Measurements from ENCODE around the gene CCNL1. TPM values are rescaled to one million over a fixed set of nuclear protein-coding genes. Genes with fewer than 3 reads are reported as not detected.

Gene CCNL1
- polyA plus RNA-seq, 1 donor from 2014 or later = 186 TPM

GRCh38 chr3:157188391-157188790 is 28.4 kb upstream of the CCNL1 start:
- Histone ChIP-seq H3K79me2 (replicated peaks; ENCODE audit: insufficient read depth, low read length) (no peaks in the 10 kb centered on the region), H3K27ac (ENCODE audit: low read length) (no peak overlapping the region), H3F3A (ENCODE audit: insufficient read depth, low read length, poor library complexity, severe bottlenecking) (no peaks in the 10 kb centered on the region), H3K4me3 (ENCODE audit: low read length) (no peak overlapping the region), H4K20me1 (ENCODE audit: insufficient read depth) (no peaks in the 10 kb centered on the region), H2AFZ (ENCODE audit: low read depth, low read length) (no peak overlapping the region), H3K9me3 (ENCODE audit: low read length) (peaks cover 7% of the 10 kb centered on the region), H3K9me2 (ENCODE audit: insufficient read depth, low read length) (no peaks in the 10 kb centered on the region), H3K9ac (ENCODE audit: low read length) (no peak overlapping the region), H3K36me3 (ENCODE audit: insufficient read depth, low read length) (no peaks in the 10 kb centered on the region), H3K27me3 (ENCODE audit: insufficient read depth, low read depth, low read length) (no peaks in the 10 kb centered on the region), H3K4me2 (ENCODE audit: low read length) (no peak overlapping the region)
- TF ChIP-seq EP300 (conservative IDR thresholded peaks at IDR 0.05; ENCODE audit: poor library complexity, severe bottlenecking) = no peak
- TF ChIP-seq POLR2AphosphoS5 (IDR thresholded peaks at IDR 0.05) = no peak
- TF ChIP-seq MXI1 (conservative IDR thresholded peaks at IDR 0.05; ENCODE audit: poor library complexity, severe bottlenecking) = no peak
- no peak for TF ChIP-seq TAF1 (IDR thresholded peaks at IDR 0.05; ENCODE audit: low read depth)
- no peak for TF ChIP-seq EZH2 (IDR thresholded peaks at IDR 0.05; ENCODE audit: borderline replicate concordance, insufficient read depth, low read length, poor library complexity, severe bottlenecking)
- no peak for TF ChIP-seq RAD21 (conservative IDR thresholded peaks at IDR 0.05)
- TF ChIP-seq SMC3 (conservative IDR thresholded peaks at IDR 0.05; ENCODE audit: poor library complexity) = no peak
- TF ChIP-seq, protein P1, sequence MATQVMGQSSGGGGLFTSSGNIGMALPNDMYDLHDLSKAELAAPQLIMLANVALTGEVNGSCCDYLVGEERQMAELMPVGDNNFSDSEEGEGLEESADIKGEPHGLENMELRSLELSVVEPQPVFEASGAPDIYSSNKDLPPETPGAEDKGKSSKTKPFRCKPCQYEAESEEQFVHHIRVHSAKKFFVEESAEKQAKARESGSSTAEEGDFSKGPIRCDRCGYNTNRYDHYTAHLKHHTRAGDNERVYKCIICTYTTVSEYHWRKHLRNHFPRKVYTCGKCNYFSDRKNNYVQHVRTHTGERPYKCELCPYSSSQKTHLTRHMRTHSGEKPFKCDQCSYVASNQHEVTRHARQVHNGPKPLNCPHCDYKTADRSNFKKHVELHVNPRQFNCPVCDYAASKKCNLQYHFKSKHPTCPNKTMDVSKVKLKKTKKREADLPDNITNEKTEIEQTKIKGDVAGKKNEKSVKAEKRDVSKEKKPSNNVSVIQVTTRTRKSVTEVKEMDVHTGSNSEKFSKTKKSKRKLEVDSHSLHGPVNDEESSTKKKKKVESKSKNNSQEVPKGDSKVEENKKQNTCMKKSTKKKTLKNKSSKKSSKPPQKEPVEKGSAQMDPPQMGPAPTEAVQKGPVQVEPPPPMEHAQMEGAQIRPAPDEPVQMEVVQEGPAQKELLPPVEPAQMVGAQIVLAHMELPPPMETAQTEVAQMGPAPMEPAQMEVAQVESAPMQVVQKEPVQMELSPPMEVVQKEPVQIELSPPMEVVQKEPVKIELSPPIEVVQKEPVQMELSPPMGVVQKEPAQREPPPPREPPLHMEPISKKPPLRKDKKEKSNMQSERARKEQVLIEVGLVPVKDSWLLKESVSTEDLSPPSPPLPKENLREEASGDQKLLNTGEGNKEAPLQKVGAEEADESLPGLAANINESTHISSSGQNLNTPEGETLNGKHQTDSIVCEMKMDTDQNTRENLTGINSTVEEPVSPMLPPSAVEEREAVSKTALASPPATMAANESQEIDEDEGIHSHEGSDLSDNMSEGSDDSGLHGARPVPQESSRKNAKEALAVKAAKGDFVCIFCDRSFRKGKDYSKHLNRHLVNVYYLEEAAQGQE (IDR thresholded peaks at IDR 0.05; ENCODE audit: borderline replicate concordance) = no peak
- TF ChIP-seq, protein P2, sequence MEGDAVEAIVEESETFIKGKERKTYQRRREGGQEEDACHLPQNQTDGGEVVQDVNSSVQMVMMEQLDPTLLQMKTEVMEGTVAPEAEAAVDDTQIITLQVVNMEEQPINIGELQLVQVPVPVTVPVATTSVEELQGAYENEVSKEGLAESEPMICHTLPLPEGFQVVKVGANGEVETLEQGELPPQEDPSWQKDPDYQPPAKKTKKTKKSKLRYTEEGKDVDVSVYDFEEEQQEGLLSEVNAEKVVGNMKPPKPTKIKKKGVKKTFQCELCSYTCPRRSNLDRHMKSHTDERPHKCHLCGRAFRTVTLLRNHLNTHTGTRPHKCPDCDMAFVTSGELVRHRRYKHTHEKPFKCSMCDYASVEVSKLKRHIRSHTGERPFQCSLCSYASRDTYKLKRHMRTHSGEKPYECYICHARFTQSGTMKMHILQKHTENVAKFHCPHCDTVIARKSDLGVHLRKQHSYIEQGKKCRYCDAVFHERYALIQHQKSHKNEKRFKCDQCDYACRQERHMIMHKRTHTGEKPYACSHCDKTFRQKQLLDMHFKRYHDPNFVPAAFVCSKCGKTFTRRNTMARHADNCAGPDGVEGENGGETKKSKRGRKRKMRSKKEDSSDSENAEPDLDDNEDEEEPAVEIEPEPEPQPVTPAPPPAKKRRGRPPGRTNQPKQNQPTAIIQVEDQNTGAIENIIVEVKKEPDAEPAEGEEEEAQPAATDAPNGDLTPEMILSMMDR (IDR thresholded peaks at IDR 0.05; ENCODE audit: poor library complexity, severe bottlenecking) = no peak

GRCh38 chr3:157182879-157183278 is 22.9 kb upstream of the CCNL1 start:
- no peak overlapping the region for H3K27ac ChIP-seq (ENCODE audit: low read length)
- H2AFZ ChIP-seq (ENCODE audit: low read depth, low read length) = no peak overlapping the region
- H3K9ac ChIP-seq (ENCODE audit: low read length) = no peak overlapping the region
- no peaks in the 10 kb centered on the region for H3K9me2 ChIP-seq (ENCODE audit: insufficient read depth, low read length)
- no peaks in the 10 kb centered on the region for H4K20me1 ChIP-seq (ENCODE audit: insufficient read depth)
- H3K4me3 ChIP-seq (ENCODE audit: low read length) = no peak overlapping the region
- H3K36me3 ChIP-seq (ENCODE audit: insufficient read depth, low read length) = no peaks in the 10 kb centered on the region
- no peaks in the 10 kb centered on the region for H3K27me3 ChIP-seq (ENCODE audit: insufficient read depth, low read depth, low read length)
- no peak overlapping the region for H3K4me2 ChIP-seq (ENCODE audit: low read length)
- no peaks in the 10 kb centered on the region for H3F3A ChIP-seq (ENCODE audit: insufficient read depth, low read length, poor library complexity, severe bottlenecking)
- no peaks in the 10 kb centered on the region for H3K79me2 ChIP-seq (replicated peaks; ENCODE audit: insufficient read depth, low read length)
- no peak for TF ChIP-seq MXI1 (conservative IDR thresholded peaks at IDR 0.05; ENCODE audit: poor library complexity, severe bottlenecking)
- TF ChIP-seq SMC3 (conservative IDR thresholded peaks at IDR 0.05; ENCODE audit: poor library complexity) = no peak
- TF ChIP-seq, protein P2 (IDR thresholded peaks at IDR 0.05; ENCODE audit: poor library complexity, severe bottlenecking) = no peak
- TF ChIP-seq, protein P1 (IDR thresholded peaks at IDR 0.05; ENCODE audit: borderline replicate concordance) = no peak
- no peak for TF ChIP-seq RAD21 (conservative IDR thresholded peaks at IDR 0.05)
- TF ChIP-seq EZH2 (IDR thresholded peaks at IDR 0.05; ENCODE audit: borderline replicate concordance, insufficient read depth, low read length, poor library complexity, severe bottlenecking) = no peak
- no peak for TF ChIP-seq TAF1 (IDR thresholded peaks at IDR 0.05; ENCODE audit: low read depth)
- no peak for TF ChIP-seq EP300 (conservative IDR thresholded peaks at IDR 0.05; ENCODE audit: poor library complexity, severe bottlenecking)
- no peak for TF ChIP-seq POLR2AphosphoS5 (IDR thresholded peaks at IDR 0.05)
- peaks cover 3% of the 10 kb centered on the region for H3K9me3 ChIP-seq (ENCODE audit: low read length)
